BJ (cell line): ENCODE results near the gene FRMD4A. TPM values are rescaled to one million over a fixed set of nuclear protein-coding genes. Genes with fewer than 3 reads are reported as not detected.

Experiments used
- CTCF ChIA-PET: fragments of 350-600 bp; formaldehyde crosslinking; extraction: SDS; loops from one replicate; lab custom pipeline; 2021; ENCODE audit warnings: antibody characterized with exemption, inconsistent platforms; lab: Yijun Ruan, JAX
- POLR2A ChIA-PET: fragments of 300-600 bp; sonication (Branson Sonifier 250); formaldehyde crosslinking; extraction: SDS; loops from one replicate; lab custom pipeline; 2021; ENCODE audit warnings: antibody characterized with exemption; lab: Charles Lee
- DNase-seq: peaks from one replicate; pipeline ENCODE4 v3.0.0-alpha.2; 2011; ENCODE audit warnings: low read depth
- H3K27me3 ChIP-seq: 2 replicates; pipeline ENCODE4 v1.6.0; 2011; ENCODE audit warnings: low read length; ENCODE audit not compliant: control insufficient read depth, insufficient read depth
- H3K36me3 ChIP-seq: 2 replicates; pipeline ENCODE4 v1.5.1; 2011; ENCODE audit warnings: low read length; ENCODE audit not compliant: control insufficient read depth, insufficient read depth
- H3K4me3 ChIP-seq: 2 replicates; pipeline ENCODE4 v1.5.1; 2011; ENCODE audit warnings: low read depth, mild to moderate bottlenecking, control low read depth, low read length
- polyA plus RNA-seq: library from polyadenylated mRNA; depleted of rRNA; stranded (reverse); fragments of >200 nt; gene quantifications from 2 replicates; pipeline ENCODE4 v1.2.3, GENCODE V29; 2011
- TF ChIP-seq, protein P1 (sequence below): IDR thresholded peaks from 2 replicates; pipeline ENCODE4 v1.5.1; 2011; ENCODE audit warnings: low read depth, mild to moderate bottlenecking, control low read depth, inconsistent platforms, low read length, moderate library complexity; ENCODE audit not compliant: insufficient read depth

The FRMD4A gene
- polyA plus RNA-seq, 1 experiment = 31.6 TPM

DNA sequence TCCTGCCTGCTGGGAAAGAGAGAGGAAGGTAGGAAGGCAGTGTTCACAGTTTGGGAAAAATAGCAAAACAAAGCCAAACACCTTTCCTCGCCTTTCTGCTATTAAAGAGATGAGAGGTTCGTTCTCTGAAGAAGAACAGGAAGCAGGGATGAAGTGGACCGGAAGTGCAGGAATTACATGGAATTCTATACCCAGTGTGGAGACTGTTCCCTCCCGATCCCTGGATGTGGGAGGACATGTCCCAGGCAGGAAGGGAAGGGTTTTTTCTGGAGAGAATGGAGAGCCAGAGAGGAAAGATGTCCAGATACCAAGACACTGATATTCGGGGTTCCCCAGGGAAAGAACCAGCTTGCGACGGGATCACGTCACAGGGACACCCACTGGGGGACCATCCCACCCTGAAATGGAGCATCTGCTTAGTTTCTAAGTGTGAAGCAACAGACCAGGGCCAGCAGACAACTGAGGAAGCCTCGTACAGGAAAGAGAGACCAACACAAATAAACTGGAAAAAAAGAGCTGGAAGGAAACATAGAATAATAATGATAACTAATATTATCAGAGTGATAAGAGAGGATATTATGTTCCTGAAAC lies 556.3 kb downstream of the FRMD4A start:
- no peak for DNase-seq
- POLR2A ChIA-PET = no interaction called here

DNA sequence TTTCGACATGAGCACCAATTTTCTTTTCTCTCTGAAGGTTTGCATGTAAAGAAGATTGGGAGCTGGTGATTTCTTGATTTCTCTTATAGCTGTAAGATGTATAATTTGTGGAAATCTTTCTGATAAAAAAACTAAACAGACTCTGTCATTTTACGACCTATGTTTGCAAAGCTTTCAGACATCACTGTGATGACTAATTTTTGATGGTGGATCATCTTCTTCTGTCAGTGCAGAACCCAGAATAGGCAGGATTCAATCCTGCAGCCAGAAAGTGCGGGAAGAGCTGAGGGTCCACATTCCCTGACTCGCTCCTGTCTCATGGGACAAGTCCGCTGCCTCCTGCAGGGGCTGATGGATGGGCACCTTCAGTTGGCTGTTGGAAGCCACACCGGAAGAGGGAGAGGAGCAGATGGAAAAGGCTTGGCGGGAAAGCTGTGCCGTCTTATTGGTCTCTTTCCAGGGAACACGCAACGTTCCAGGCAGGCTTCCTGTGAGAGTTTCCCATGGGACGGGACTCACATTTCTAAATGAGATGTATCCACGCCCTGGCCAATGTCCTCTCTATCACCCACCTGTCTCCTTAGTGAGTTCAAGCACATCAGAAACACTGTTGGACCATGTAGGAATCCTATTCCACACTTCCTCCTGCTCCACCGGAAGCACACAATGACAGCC lies 557.1 kb downstream of the FRMD4A start:
- TF ChIP-seq, protein P1, sequence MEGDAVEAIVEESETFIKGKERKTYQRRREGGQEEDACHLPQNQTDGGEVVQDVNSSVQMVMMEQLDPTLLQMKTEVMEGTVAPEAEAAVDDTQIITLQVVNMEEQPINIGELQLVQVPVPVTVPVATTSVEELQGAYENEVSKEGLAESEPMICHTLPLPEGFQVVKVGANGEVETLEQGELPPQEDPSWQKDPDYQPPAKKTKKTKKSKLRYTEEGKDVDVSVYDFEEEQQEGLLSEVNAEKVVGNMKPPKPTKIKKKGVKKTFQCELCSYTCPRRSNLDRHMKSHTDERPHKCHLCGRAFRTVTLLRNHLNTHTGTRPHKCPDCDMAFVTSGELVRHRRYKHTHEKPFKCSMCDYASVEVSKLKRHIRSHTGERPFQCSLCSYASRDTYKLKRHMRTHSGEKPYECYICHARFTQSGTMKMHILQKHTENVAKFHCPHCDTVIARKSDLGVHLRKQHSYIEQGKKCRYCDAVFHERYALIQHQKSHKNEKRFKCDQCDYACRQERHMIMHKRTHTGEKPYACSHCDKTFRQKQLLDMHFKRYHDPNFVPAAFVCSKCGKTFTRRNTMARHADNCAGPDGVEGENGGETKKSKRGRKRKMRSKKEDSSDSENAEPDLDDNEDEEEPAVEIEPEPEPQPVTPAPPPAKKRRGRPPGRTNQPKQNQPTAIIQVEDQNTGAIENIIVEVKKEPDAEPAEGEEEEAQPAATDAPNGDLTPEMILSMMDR = no peak
- H3K4me3 ChIP-seq = no peak overlapping the region
- no peaks in the 10 kb centered on the region; the same call in 1 of the 2 replicates for H3K36me3 ChIP-seq
- ChIA-PET POLR2A (no interaction called here), CTCF (interaction anchor here (0.5 kb wide), 1 partner anchor 705 kb away, joined by 3 read pairs; no protein-coding TSS in a partner anchor)
- no peak for DNase-seq
- H3K27me3 ChIP-seq = no peaks in the 10 kb centered on the region

More for the DNA sequence above, 556.3 kb downstream of the FRMD4A start:
- TF ChIP-seq, protein P1 = no peak
- CTCF ChIA-PET = no interaction called here
- Histone ChIP-seq H3K4me3 (no peak overlapping the region), H3K27me3 (no peaks in the 10 kb centered on the region), H3K36me3 (no peaks in the 10 kb centered on the region; the same call in 1 of the 2 replicates)

DNA sequence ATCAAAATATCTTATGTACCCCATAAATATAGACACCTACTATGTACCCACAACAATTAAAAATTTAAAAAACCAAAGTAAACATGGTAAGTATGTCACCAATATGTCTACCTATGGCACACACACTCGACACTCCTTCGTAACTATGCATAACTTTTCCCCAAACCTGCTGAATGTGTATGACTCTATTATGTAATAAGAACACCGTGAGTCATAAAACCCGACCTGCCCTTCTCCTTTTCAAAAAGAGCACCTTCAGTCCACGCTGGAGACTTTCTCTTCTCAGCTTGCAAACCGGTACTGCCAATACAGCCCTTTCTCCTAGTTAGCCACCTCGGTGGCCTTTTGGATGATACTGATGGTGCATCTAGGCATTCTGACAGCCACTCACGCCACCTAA lies 557.7 kb downstream of the FRMD4A start:
- ChIA-PET POLR2A (no interaction called here), CTCF (interaction anchor here (0.5 kb wide), 1 partner anchor 706 kb away, joined by 3 read pairs; no protein-coding TSS in a partner anchor)
- no peaks in the 10 kb centered on the region for H3K36me3 ChIP-seq
- H3K27me3 ChIP-seq = no peaks in the 10 kb centered on the region
- H3K4me3 ChIP-seq = no peak overlapping the region
- no peak for DNase-seq
- TF ChIP-seq, protein P1 = no peak

DNA sequence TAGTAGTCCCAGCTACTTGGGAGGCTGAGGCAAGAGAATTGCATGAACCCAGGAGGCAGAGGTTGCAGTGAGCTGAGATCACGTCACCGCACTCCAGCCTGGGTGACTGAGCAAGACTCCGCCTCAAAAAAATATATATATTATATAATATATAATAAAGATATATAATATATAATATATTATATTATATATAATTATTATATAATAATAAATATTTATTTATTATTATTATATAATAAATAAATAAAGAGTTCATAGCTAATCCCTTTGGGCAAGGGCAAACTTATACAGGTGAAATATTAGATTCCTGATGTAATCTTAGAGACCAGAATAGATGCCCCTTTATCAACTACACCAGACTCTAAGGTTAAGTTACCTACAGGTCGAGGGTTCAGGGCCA lies 558.7 kb downstream of the FRMD4A start:
- Histone ChIP-seq H3K27me3 (no peaks in the 10 kb centered on the region), H3K4me3 (no peak overlapping the region), H3K36me3 (no peaks in the 10 kb centered on the region)
- TF ChIP-seq, protein P1 = no peak
- no peak for DNase-seq
- POLR2A ChIA-PET = no interaction called here
- CTCF ChIA-PET = interaction anchor here (1.0 kb wide), 1 partner anchor 13 kb away, joined by 4 read pairs; no protein-coding TSS in a partner anchor

DNA sequence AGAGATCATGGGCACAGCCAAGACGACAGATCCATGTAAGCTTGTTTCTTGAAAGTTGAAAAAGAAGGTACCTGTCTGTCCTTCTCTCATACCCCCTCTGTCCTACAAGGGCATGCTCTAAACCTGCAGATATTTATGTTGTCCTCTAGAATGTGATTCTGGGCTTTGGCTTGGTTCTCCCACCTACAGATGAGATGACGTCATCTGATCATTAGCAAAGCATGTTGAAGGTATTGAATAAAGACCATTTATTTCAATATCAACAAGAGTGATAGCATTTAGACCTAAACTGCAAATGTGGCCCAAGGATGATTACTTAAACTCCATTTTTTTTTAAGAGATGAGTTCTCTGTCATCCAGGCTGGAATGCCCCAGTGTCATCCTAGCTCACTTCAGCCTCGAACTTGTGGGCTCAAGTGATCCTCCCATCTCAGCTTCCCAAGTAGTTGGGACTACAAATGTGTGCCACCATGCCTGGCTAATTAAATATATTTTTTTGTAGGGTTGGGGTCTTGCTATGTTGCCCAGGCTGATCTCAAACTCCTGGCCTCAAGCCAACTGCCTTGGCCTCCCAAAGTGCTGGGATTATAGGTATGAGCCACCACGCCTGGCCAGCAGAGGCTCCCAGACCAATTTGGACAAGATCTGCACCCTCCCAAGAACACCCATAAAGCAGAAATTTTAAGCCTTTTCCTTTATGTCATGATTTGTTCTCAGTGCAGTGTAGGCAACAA lies 559.8 kb downstream of the FRMD4A start:
- no peak for DNase-seq
- H3K27me3 ChIP-seq = no peaks in the 10 kb centered on the region
- TF ChIP-seq, protein P1 = no peak
- POLR2A ChIA-PET = interaction anchor here (0.6 kb wide), 1 partner anchor 24 kb away, joined by 7 read pairs; no protein-coding TSS in a partner anchor
- H3K36me3 ChIP-seq = no peaks in the 10 kb centered on the region
- no peak overlapping the region for H3K4me3 ChIP-seq
- CTCF ChIA-PET = interaction anchor here (0.6 to 1.0 kb wide), 2 partner anchors 12 to 21 kb away, joined by 3 to 4 read pairs; no protein-coding TSS in a partner anchor
